Stimulated activated CD8-positive, alpha-beta memory T cell treated with anti-CD3 and anti-CD28 coated beads, Interleukin-7, amount 100 ng/mL, for 48 hours (primary cell): ENCODE results near the gene ATP8B1.
"Not testable (repeated sequence)": the region's sequence is repeated elsewhere in the genome, so short reads cannot be mapped to it uniquely, and the experiment has no call there.

Experiments
- DNase-seq, 2 donors: peaks; one replicate each; pipeline ENCODE4 v3.0.0-alpha.2; 2020; ENCODE audit warnings: low read depth in 1 of 2; ENCODE audit errors: extremely low read depth in 1 of 2

ATP8B1 gene

DNA sequence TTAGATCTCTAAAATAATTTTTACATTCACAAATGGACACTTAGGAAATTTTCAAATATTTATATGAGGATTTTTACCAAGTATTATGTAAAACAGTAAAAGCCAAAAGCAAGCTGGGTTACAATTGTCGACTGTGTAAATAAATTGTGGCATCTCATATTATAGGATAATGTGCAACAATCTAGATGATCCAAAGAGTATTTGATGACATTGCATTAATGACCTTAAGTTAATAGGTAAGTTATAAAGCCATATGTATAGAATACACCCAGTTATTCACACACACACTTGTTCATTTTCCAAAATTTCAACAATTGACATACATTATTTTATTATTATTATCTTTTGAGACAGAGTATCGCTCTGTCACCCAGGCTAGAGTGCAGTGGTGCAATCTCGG lies 69.3 kb downstream of the ATP8B1 start:
- DNase-seq = no peak

DNA sequence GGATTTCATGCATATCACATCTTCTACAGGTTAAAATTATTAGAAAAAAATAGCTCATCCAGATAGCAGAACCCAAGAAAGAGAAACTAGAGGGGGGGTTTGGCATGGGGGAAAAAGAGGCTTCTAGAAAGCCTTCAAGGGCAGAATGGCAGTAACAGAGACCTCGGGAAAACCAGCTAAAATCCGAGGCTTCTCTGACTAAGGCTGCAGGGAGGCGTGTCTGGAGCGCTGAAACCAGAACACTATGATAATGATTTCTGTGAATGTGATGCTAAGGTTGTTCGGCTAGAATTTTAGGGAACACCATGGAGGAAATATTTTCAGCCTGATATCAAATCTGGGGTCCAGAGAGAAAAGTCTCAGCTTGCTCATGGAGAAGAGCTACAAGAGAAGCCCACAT lies 73.0 kb downstream of the ATP8B1 start:
- DNase-seq = no peak

DNA sequence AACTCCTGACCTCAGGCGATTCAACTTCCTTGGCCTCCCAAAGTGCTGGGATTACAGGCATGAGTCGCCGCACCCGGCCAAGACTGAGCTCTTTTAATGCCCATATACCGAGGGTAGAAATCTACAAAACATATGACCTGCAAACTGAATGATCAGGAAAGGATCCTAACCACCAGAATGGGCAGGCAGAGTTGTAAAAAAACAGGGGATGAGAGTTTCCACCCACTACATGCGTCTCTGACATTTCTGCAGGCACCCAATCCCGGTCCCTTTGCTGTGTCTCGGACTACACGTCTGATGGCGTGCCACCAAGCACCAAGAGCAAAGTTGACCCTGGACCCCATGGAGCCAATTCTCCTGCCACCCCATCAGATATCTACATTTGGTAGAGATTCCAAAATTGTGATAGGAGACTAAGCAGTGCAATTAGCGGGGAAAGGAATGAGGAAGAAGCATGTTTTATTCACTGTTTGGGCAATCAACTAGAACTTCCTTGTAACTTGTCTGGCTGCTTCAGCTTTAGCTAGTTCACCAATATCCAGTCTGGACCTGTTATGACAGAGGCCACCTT lies 74.1 kb downstream of the ATP8B1 start:
- DNase-seq = no peak

DNA sequence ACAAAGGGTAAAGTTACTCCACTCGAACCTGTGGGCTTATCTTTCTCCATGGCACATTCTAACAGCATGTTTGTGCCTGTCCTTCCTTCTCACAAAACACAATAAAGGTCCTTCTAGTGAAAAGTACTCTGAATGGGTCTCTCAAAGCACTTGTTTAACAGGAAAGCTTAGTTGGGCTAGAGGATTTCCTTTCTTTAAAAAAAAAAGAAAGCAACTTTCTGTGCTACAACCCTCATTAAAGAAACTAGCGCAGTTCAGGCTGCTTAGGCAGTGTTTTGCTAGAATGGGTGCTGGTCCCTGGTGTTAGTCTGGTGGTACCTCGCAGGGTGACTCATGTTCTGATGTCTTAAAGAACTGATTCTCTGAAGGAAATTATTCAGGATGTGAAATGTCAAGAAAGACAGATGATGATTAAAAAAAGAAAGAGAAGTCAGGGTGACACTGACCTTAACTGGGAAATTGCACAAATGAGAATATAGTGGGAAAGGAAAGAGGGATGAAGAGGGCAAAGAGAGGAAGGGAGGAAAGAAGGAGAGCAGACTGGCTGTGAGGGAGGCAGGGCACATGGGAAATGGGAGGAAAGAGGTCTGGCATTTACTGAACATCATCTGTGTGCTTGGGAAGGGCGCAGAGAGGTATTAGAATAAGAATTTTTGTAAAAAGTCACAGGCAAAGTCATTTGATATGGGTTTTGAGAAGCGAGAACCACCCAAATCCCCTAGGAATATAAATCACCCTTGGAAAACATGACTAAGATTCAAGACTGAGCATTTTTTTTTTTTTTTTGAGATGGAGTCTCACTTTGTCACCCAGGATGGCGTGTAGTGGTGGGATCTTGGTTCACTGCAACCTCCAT lies 74.9 kb downstream of the ATP8B1 start:
- no peak for DNase-seq

DNA sequence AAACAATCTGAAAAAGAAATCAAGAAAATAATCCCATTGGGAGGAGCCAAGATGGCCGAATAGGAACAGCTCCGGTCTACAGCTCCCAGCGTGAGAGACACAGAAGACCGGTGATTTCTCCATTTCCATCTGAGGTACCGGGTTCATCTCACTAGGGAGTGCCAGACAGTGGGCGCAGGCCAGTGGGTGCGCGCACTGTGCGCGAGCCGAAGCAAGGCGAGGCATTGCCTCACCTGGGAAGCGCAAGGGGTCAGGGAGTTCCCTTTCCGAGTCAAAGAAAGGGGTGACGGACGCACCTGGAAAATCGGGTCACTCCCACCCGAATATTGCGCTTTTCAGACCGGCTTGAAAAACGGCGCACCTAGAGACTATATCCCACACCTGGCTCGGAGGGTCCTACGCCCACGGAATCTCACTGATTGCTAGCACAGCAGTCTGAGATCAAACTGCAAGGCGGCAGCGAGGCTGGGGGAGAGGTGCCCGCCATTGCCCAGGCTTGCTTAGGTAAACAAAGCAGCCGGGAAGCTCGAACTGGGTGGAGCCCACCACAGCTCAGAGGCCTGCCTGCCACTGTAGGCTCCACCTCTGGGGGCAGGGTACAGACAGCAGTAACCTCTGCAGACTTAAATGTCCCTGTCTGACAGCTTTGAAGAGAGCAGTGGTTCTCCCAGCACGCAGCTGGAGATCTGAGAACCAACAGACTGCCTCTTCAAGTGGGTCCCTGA lies 83.7 kb downstream of the ATP8B1 start:
- not testable (repeated sequence) for DNase-seq

DNA sequence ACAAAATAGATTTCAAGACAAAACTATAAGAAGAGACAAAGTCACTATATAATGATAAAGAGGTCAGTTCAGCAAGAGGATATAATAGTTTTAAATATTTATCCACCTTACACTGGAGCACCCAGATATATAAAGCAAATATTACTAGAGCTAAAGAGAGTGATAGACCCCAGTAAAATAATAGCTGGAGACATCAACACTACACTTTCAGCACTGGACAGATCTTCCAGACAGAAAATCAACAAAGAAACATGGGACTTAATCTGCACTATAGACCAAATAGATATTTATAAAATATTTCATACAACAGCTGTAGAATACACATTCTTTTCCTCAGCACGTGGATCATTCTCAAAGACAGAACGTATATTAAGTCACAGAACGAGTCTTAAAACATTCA lies 86.6 kb downstream of the ATP8B1 start:
- no peak for DNase-seq

DNA sequence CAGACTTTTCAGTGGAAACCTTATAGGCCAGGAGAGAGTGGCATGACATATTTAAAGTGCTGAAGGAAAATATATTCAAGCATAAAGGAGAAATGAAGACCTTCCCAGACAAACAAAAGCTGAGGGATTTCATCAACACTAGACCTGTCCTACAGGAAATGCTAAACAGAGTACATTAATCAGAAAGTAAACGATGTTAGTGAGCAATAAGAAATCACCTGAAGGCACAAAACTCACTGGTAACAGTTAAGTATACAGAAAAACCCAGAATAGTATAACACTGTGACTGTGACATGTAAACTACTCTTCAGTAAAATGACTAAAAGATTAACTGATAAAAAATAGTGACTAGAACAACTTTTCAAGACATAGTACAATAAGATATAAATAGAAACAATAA lies 87.4 kb downstream of the ATP8B1 start:
- DNase-seq = no peak

DNA sequence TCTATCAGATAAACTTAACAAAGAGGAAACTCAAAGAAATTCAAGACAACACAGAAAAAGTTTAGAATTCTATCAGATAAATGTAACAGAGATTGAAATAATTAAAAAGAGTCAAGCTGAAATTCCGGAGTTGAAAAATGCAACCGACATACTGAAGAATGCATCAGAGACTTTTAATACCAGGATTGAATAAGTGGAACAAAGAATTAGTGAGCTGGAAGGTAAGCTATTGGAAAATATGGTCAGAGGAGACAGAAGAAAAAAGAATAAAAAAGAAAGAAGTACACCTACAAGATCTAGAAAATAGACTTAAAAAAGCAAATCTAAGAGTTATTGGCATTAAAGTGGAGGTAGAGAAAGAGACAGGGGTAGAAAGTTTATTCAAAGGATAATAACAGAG lies 88.0 kb downstream of the ATP8B1 start:
- no peak for DNase-seq

DNA sequence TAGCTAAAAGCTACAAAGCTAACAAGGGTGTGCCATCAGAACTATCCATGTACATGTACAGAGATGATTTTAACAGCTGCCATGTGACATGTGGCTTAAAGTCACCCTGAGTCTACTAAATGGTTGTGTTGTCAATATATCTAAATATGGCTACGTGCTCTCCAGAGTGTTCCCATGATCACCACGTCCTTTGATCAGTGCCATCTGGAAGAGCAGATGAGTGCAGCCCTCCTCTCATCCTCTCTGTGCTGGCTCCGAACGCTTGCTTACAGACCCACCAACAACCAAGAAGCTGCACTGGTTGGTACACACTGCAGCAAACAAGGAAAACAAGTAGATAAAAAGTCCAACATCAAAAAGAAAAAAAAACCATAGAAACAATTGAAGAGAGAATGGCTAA lies 92.9 kb downstream of the ATP8B1 start:
- no peak for DNase-seq

DNA sequence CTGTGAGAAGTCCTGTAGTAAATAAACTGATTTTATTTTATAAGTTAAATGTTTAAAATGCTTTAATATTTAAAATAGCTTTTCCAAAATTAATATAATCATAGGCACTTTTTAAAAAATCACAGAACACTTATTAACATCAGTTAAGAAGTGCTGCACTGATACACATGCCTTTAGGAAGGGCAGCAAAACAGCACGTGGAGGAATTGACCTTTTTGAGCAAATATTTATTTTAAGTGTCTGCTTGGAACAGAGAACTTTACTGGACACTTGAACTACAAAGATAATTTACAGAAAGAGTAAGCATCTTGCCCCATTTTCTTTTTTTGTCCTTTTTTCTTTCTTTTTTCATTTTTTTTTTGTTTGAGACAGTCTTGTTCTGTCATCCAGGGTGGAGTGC lies 93.8 kb downstream of the ATP8B1 start:
- no peak for DNase-seq

DNA sequence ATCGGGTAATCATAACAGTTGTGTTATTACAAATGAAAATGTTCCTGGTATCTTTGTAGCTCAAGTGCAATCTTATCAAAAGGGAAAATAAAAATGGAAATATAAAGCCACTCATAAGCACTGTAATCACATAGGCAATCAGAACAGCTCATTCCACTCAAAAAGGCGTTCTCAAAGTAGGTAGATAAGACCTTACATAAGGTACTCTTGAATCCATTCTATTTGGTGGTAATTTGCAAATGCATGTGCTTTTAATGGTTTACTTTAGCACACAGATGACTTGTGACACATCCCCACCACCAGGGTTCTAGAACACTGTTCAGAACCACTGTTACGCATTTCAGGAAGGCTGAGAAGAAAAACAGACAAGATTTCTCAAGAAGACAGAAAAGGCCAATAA lies 94.8 kb downstream of the ATP8B1 start:
- no peak for DNase-seq

DNA sequence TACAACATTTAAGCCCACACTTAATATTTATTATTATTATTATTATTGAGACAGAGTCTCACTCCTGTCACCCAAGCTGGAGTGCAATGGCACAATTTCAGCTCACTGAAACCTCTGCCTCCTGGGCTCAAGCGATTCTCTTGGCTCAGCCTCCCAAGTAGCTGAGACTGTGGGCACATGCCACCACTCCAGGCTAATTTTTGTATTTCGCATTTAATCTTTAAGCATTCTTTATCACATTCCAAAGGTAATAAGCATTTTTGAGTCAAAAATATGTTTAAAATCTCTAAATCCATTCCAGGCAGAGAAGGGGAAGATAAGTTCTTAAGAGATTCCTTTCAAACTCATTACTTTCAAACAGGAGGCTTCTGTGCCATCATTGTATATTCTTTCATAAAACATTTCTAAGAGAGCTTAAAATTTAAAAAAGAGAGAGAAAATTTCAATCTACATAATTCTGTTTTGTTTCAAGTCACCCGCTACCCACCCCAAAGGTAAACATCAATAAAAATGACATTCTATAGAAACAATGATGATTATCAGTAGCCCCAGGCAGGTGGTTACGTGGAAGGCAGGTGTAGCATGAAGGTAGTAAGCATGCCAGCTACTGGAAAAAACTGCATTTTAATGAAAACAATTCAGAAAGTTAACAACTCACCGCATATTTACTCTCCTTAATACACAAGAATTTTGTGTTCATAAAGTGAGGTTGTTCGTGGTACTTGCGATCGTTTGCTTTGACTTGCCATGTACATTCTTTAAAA lies 97.1 kb downstream of the ATP8B1 start:
- DNase-seq = no peak

DNA sequence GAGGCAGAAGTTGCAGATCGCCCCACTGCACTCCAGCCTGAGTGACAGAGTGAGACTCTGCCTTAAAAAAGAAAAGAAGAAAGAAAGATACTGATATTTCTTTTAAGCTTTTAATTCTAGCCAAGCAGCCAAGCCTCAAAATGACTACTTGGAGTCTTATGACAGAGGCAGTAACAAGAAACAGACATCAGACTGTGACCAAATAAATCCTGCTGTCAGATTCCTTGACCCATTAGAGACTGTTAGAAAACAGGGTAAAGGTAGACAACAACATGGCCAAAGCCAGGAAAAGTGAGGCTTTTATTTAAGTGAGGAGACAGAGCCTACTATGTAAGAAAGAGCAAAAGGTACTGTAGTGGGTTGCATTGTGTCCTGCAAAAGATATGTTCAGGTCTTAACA lies 98.1 kb downstream of the ATP8B1 start:
- no peak for DNase-seq

DNA sequence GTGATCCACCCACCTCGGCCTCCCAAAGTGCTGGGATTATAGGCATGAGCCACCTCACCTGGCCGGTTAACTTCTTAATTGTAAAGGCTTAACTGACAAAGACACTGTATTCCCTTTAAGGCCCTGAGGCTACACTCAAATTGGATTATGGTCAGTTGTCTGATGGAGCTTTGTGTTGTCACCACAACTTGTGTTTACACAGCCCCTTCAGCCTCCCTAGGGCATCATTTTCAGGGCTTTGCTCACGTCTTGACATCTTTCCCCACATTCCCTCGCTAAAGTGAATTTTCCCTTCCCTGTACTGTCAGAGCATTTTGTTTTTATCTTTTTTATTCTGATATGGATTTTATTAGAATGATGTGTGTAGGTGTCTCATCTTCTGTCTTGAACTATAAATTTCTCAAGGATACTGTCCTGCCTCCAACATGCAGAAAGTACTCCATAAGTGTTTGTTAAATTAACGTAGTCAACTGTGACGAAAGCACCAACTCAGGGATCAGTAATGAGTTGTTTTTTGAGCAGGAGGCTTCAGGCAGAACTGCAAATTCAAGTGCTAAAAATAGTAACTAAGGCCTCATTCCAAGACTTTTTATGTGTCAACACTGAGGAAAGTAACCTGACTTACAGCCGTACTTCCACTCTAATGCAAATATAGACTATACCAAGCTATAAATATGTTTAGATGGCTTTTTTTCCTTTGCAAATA lies 104.4 kb downstream of the ATP8B1 start:
- no peak for DNase-seq

DNA sequence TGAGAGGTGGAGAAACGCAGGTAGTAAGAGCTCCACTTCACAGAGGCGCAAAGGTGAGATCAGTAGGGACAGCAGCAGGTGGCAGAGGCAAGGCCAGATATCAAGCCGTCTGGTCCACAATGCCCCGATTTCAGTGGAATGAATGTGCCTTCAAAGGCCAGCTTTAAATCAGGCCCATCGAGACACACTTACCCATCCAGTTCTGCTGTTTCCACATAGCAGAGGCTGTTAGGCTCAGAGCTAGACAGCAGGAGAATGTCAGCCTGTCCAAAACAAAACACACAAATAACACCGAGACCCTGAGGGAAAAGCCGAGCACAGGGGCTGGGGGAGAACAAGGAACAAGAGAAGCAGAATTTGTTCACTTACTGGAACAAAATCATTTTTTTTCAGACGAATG lies 105.7 kb downstream of the ATP8B1 start:
- no peak for DNase-seq

DNA sequence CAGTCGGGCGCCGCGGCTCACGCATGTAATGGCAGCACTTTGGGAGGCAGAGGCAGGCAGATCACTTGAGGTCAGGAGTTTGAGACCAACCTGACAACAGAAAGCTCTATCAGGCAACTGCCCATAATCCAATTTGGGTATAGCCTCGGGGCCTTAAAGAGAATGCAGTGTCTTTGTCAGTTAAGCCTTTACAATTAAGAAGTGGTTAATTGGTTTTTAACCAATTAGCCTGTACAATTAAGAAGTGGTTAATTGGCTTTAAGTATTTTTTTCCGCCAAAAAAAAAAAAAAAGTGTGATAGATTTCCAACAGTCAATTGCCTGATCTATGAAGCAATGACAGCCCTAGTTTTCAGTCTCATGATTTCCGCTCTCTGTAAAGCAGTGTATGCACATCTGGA lies 106.8 kb downstream of the ATP8B1 start:
- no peak for DNase-seq

DNA sequence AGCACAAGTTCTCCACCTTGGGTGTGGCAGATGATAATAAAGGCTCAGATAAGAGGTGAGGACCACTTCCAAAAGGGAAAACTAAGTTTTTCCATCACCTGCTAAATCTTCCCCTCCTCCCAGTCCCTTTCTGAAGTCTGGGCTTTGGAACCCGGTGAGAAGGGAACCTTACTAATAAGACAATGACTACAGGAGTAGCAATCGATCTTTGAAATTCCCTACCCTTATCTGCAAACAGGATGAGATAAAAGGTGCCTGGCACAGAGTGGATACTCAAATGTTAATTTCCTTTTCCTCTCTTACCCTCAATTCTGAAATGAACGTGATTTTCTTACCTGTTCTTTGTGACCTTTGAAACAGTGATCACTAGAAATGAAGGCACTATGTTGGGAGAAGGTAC lies 111.8 kb downstream of the ATP8B1 start:
- no peak for DNase-seq

DNA sequence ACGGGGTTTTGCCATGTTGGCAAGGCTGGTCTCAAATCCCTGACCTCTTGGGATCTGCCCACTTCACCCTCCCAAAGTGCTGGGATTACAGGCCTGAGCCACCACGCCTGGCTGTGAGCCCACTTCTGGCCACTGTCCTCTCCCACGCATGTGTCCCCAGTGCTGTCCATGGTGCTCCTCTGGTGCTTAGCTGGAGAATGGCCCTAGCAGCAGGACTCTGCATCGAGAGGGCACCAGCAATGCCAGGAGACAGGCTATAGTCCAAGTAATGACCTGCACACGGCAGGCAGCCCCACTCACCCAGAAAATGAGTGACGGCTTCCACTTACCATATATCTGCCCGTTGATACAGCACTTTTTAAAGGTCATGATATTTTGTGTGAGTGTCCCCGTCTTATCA lies 115.1 kb downstream of the ATP8B1 start:
- no peak for DNase-seq

DNA sequence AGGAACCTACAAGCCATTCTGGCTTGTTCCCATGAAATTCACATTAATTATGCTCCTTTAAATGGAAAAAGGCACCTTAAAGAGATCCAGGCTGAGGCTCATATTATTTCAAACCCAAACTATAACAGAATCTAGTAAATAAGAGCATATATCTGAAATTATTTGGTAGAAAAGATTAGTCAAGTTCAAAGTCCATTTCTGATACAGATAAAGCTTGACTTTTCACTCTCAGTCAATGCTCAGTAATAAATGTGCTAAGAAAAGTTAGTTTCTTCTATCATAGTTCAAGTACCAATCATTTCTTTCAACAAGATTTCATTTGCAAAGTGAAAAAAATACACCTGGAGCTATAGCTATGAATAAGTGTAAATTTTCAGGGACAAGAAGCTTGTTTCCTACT lies 119.6 kb downstream of the ATP8B1 start:
- no peak for DNase-seq

DNA sequence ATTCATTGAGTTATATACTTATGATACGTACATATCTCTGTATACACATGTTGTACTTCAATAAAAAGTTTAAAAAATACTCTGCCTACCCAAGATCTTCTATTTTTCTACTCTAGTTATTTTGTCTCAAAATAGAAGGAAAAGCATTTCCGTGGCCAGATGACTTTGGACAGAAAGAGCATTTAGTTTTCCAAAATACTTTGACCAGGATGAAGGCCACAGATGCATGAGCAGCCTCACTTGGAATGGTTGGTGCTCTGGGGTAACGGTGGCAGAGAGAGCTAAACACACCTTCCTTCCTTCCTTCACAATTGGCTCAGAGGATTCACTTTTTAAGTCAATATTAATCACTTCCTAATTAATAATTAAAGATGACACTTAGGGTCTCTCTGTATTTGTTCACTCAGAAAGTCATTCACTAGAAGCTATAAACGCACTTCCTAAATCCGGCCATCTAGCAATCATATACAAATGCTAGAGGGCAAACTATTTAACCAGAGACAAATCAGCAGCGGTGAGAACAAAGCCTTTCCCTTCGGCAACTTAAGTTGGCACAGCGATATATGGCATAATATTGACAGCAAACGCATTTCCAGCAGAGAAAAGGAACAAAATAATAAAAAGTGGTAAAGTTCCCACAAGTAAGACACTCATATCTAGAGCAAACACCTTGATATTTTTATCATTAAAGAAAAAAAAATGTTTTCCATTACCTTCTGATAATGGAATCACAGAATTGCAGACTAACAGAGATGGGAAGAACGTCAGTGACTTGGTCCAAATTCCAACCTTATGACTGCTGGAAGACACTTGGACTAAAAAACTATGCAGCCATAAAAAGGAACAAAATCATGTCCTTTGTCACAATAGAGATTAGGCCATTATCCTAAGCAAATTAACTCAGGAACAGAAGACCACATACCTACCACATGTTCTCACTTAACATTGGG lies 125.6 kb downstream of the ATP8B1 start:
- DNase-seq = no peak
